Measurements from ENCODE around the gene VSTM5. TPM values are rescaled to one million over a fixed set of nuclear protein-coding genes. Genes with fewer than 3 reads are reported as not detected.

Gene VSTM5
- total and polyA plus RNA-seq, 10 donors = not detected

DNA sequence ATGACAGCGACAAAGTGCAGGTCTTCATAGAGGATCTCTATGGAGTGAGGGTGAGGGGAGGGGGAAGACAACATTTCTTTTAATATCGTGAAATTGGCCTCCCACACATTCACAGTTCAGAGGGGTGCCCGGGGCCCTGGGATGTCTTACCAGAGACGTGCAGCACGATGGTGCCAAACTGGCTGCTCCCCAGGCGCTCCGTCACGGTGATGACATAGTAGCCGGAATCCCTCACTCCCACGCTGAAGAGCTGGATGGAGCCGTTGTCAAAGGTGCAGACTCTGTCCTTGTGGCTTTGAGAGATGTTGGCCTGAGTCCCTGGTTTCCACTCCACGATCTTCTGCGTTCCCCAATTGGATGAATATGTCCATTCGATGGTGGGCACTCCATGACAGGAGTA lies 29.6 kb downstream of the VSTM5 start:
- 87 to 95% (median 93%) methylated on average over 6 to 14 of the region's 14 CpGs for WGBS, 5 donors
- no peak overlapping the region for H3K4me3 ChIP-seq
- TF ChIP-seq POLR2AphosphoS5 (IDR thresholded peaks at IDR 0.05) (no peak), POLR2A (IDR thresholded peaks at IDR 0.05) (no peak)
- TF ChIP-seq, protein P1, sequence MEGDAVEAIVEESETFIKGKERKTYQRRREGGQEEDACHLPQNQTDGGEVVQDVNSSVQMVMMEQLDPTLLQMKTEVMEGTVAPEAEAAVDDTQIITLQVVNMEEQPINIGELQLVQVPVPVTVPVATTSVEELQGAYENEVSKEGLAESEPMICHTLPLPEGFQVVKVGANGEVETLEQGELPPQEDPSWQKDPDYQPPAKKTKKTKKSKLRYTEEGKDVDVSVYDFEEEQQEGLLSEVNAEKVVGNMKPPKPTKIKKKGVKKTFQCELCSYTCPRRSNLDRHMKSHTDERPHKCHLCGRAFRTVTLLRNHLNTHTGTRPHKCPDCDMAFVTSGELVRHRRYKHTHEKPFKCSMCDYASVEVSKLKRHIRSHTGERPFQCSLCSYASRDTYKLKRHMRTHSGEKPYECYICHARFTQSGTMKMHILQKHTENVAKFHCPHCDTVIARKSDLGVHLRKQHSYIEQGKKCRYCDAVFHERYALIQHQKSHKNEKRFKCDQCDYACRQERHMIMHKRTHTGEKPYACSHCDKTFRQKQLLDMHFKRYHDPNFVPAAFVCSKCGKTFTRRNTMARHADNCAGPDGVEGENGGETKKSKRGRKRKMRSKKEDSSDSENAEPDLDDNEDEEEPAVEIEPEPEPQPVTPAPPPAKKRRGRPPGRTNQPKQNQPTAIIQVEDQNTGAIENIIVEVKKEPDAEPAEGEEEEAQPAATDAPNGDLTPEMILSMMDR (IDR thresholded peaks at IDR 0.05 in 8 of 11, conservative IDR thresholded peaks at IDR 0.05 in 3 of 11) = no peak
- H3K27me3 ChIP-seq (replicated peaks in 1 of 7) = no peaks in the 10 kb centered on the region
- H3K9me3 ChIP-seq = no peaks in the 10 kb centered on the region
- intact Hi-C loops (cut with DNase I; ENCODE audit: low total_unique reads) = no loop called here
- H3K27ac ChIP-seq = no peak overlapping the region
- H3K4me1 ChIP-seq = no peaks in the 10 kb centered on the region
- no peak for DNase-seq
- peaks cover 0 to 19% (median 0%) of the 10 kb centered on the region in 6 donors for H3K36me3 ChIP-seq

DNA sequence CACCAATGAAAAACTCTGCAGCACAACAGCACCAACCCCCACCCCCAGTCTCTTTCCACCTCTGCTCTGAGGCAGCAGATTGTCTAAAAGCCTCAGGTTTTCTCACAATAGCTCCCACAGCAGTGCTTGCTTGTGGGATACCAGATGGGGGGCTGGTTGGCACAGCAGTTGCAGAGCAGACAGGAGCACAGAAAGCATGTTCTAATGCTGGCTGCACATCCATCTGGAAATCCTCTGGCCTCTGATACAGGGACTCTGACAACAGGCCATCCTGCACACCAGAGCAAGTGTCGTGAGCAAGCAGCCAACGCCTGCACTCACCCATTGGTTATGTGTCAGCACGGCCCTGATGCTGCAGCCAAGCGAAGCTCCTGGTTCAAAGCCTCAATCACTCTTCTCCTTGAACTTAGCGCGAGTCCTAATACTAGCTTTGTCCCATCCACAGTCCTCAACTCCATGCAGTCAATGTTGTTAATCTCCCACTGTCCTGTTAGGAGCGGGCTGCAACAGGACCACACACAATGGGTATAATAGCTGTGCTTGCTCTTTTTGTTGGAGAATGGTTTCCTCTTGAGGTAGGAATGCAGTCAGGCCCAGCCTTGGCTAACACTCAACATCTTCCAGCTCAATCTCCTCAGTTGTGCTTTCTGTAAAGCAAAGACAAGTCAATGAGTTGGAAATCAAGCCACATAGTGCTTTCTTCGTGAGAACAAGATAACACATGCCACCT lies 30.3 kb downstream of the VSTM5 start:
- no peak for DNase-seq
- 88 to 94% (median 92%) methylated on average over 8 of the region's 8 CpGs for WGBS, 5 donors
- Histone ChIP-seq H3K4me3 (no peak overlapping the region), H3K27me3 (replicated peaks in 1 of 7) (no peaks in the 10 kb centered on the region), H3K27ac (no peak overlapping the region), H3K4me1 (no peaks in the 10 kb centered on the region), H3K9me3 (no peaks in the 10 kb centered on the region), H3K36me3 (peaks cover 0 to 26% (median 4%) of the 10 kb centered on the region in 6 donors)
- TF ChIP-seq POLR2A (IDR thresholded peaks at IDR 0.05) = no peak
- TF ChIP-seq POLR2AphosphoS5 (IDR thresholded peaks at IDR 0.05) = no peak
- TF ChIP-seq, protein P1 (IDR thresholded peaks at IDR 0.05 in 8 of 11, conservative IDR thresholded peaks at IDR 0.05 in 3 of 11) = no peak
- intact Hi-C loops (cut with DNase I; ENCODE audit: low total_unique reads) = no loop called here

GRCh38 chr11:93817426-93818348 lies 32.7 kb downstream of the VSTM5 start:
- Histone ChIP-seq H3K4me3 (no peak overlapping the region), H3K27ac (no peak overlapping the region), H3K36me3 (peaks cover 0 to 50% (median 24%) of the 10 kb centered on the region in 6 donors), H3K27me3 (replicated peaks in 1 of 7) (no peaks in the 10 kb centered on the region), H3K4me1 (no peaks in the 10 kb centered on the region), H3K9me3 (no peaks in the 10 kb centered on the region)
- intact Hi-C loops (cut with DNase I; ENCODE audit: low total_unique reads) = no loop called here
- no peak for TF ChIP-seq POLR2A (IDR thresholded peaks at IDR 0.05)
- TF ChIP-seq, protein P1 (IDR thresholded peaks at IDR 0.05 in 8 of 11, conservative IDR thresholded peaks at IDR 0.05 in 3 of 11) = no peak
- no peak for TF ChIP-seq POLR2AphosphoS5 (IDR thresholded peaks at IDR 0.05)
- WGBS, 5 donors = 74 to 90% (median 78%) methylated on average over 4 of the region's 4 CpGs
- no peak for DNase-seq
